HepG2 (cell line): Measurements from ENCODE around the gene ZBTB46.

Experiments
- ATF2 ChIP-seq: sonication (generic); formaldehyde crosslinking; IDR thresholded peaks from 2 replicates; pipeline ENCODE4 v1.4.0; 2020; ENCODE audit warnings: missing genetic modification reagents
- JUN ChIP-seq: sonication (generic); formaldehyde crosslinking; IDR thresholded peaks from 2 replicates; pipeline ENCODE4 v1.4.0; 2020; ENCODE audit warnings: mild to moderate bottlenecking, missing genetic modification reagents
- PHF20 ChIP-seq: sonication (generic); formaldehyde crosslinking; IDR thresholded peaks from 2 replicates; pipeline ENCODE4 v1.5.0; 2020; ENCODE audit warnings: mild to moderate bottlenecking, missing genetic modification reagents
- RXRA ChIP-seq: sonication (generic); formaldehyde crosslinking; IDR thresholded peaks from 2 replicates; pipeline ENCODE4 v1.5.1; 2020; ENCODE audit warnings: missing genetic modification reagents
- TF ChIP-seq, protein P1 (sequence below): sonication (generic); formaldehyde crosslinking; IDR thresholded peaks from 2 replicates; pipeline ENCODE4 v1.5.0; 2020; ENCODE audit warnings: mild to moderate bottlenecking, missing genetic modification reagents, moderate library complexity

DNA sequence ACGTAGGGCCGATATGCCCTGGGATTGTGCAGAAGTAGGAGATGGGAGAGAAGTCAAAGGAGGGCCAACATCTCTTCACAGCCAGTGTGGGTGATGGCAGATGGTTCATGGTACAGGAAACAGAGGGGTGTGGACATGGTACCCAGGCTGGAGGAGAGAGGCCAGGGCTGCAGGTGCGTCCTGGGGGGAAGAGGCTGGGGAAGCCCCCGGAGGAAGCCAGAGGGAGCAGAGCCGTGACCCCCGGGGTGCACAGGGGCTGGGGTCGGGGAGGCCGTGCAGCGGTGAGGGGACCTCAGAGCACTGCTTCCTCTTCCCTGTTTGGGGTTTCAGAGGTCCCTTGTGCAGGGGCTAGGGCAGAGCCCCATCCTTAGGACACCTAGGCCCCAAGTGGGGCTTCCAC lies 11.2 kb upstream of the ZBTB46 start:
- TF ChIP-seq RXRA (CRISPR knock-in tag) (no peak), PHF20 (CRISPR knock-in tag) (no peak), JUN (CRISPR knock-in tag) (no peak), ATF2 (no peak)
- TF ChIP-seq, protein P1, sequence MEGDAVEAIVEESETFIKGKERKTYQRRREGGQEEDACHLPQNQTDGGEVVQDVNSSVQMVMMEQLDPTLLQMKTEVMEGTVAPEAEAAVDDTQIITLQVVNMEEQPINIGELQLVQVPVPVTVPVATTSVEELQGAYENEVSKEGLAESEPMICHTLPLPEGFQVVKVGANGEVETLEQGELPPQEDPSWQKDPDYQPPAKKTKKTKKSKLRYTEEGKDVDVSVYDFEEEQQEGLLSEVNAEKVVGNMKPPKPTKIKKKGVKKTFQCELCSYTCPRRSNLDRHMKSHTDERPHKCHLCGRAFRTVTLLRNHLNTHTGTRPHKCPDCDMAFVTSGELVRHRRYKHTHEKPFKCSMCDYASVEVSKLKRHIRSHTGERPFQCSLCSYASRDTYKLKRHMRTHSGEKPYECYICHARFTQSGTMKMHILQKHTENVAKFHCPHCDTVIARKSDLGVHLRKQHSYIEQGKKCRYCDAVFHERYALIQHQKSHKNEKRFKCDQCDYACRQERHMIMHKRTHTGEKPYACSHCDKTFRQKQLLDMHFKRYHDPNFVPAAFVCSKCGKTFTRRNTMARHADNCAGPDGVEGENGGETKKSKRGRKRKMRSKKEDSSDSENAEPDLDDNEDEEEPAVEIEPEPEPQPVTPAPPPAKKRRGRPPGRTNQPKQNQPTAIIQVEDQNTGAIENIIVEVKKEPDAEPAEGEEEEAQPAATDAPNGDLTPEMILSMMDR (CRISPR knock-in tag): no peak
